COR-L47 (cell line): ENCODE data around the gene TSPOAP1.

ENCODE experiments used
- DNase-seq: peaks from one replicate; lab custom pipeline; 2025; lab: John Stamatoyannopoulos, UW

The TSPOAP1 gene

DNA sequence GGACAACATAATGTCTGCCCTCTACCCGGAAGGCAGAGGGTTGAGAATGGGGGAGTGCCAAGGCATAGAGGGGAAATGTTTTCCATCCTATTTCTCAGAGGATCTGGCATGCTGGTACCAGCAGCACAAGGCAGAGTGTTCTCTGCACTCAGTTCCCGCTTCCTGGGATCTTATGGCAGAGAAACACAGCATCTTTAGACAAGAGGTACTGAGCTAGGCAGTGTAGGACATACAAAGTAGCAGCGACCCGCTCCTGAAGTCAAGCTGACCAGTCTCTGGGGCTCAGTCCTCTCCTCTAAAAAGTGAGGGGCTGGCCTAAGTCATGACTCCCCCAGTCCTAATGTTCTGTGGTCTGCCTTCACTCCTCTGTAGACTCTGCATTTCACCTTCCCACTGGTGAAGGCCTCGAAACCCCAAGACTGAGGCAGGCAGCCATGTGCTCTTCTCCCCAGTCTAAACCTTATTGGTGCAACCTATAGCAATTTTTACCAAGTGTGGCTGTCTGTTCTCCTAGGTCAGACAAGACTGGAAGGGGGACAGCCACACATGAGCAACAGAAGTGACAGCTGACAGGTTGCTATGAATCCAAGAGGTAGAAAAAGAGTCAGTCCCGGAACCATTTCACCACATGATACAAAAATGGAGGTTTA, 11.3 kb upstream of the TSPOAP1 start:
- no peak for DNase-seq

GRCh38 chr17:58338841-58339754, 10.5 kb upstream of the TSPOAP1 start:
- no peak for DNase-seq

DNA sequence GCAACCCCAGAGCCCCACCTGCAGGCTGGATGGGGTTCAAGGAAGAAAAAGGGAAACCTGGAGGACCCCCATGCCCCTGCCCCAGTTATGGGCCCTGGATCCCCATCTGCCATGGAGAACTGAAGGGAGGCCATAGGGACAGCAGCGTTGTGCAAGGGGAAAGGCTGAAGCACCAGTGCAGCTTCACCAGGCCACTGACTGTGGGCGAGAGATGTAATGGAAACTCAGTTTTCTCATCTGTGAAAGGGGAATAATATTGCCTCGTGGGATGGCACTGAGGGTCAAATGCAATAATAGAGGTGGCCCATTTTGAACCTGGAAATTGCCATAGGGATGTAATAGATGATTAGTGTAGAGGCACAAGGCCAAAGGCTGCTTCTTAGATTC, 9.9 kb upstream of the TSPOAP1 start:
- no peak for DNase-seq

DNA sequence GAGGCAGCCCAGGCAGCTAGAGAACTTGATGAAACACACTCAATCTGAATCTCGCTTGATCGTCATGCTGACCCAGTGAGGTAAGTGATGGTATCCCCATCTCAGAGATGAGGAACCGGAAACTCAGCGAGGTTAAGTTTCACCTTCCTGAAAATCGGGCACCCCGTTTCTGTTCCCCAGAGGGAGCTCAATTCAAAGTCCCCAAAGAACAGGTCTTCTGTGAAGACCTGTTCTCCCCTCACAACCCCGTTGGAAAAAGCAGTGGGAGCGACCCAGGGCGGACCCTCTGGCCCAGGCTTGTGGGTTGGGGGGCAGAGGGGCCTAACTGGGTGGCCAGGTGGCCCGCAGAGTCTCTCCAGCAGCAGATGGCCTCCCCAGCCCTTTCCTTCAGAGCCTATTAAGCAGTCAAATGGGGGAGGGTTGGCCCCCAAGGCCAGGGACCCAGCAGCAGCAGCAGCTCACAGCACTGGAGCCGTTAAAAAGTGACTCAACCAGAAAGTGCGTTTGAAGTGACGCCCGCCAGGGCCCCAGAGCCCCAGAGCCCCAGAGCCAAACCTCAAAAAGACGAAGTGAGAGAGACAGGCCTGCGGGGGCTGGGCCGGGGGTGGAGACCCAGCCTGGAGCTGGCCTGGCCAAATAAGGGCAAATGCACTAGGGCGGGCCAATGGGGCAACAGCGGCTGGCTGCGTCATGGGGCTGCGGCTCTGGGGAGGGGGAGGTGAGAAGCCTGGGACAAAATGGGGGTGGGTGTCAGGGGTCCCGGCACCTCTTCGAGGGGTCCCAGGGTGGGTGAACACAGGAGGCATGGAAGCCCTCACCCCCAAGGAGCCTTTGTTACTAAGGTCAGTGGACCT, 9.2 kb upstream of the TSPOAP1 start:
- no peak for DNase-seq

- DNase-seq, result no peak
These were observed 8.6 kb upstream of the TSPOAP1 start for GRCh38 chr17:58337210-58337599.

DNA sequence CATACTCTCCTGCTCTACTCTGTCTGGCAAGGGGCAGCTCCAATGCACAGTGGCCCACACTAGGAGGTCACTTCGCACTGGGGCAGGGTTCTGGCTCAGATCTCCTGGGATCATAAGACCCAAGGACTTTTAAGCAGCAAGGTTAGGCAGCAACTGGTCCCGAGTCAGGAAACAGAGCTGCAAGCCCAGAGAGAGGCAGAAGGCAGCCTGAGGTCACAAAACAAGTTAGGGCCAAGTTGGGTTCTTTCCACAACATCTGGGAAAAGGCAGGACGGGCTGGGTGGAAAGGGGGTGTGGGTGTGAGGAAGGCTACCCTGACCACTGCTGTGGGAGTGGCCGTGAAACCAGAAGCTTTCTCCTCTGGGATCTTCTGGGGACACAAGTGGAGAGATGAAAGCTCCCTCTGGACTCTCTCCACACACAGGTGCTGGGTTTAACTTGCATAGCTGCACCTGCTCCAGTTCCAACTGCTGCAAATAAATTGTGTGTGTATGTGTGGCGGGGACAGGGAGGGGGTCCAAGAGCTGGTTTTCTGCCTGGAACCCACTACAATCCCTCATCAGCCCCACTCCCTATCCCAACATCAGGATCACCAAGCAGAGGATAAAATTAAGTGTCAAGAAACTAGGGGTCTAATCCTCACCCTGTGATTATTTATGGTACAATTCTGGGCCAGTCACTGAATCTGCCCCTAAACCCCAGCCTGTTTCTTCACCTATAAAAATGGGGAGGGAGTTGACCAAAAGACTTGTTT, 8.0 kb upstream of the TSPOAP1 start:
- DNase-seq, result no peak

GRCh38 chr17:58335779-58336455, 7.3 kb upstream of the TSPOAP1 start:
- no peak for DNase-seq

- no peak for DNase-seq
These were observed 6.6 kb upstream of the TSPOAP1 start for GRCh38 chr17:58335061-58335731.

GRCh38 chr17:58334661-58335060, 6.1 kb upstream of the TSPOAP1 start:
- no peak for DNase-seq

- no peak for DNase-seq
These were observed 5.7 kb upstream of the TSPOAP1 start for GRCh38 chr17:58334256-58334655.

- no peak for DNase-seq
These were observed 5.2 kb upstream of the TSPOAP1 start for GRCh38 chr17:58333736-58334207.

GRCh38 chr17:58332778-58333735, 4.5 kb upstream of the TSPOAP1 start:
- DNase-seq, result no peak

- no peak for DNase-seq
These were observed 3.5 kb upstream of the TSPOAP1 start for GRCh38 chr17:58331815-58332777.

DNA sequence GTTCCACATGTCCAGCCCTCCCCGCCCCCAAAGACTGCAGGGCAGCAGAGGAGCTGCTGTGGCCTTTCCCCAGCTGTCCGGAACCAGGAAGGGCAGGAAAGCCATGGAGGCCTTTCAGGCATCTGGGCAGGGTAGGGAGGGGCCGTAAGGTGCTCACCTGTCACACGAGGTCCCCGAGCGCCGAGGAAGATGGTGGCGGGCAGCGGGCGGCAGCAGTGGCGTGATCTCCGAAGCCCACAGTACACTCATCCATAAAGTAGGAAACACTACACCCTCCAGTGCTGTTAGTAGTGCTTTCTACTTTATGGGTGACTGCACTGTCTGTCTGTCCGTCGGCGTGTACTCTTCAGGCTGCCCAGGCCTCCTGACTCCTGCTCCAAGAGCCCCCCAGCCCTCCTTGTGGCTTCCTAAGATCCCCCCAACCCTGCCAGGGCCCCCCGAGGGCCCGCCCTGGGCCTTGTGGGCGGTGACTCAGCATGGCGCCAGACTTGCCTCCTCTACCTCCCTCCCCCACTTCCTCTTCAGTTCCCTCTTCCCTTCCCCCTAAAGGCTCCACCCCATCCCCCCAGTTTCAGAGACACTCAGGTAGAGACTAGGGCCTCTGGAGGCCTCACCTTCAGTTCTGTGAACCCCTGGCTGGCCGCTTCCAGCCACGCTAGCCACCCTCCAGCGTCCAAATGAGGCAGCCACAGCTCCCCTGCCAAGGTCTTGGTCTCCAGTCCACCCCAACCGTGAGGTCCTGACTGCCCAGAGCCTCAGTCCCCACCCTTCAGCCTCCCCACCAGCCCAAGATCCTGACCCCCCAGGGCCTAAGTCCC, 2.6 kb upstream of the TSPOAP1 start:
- no peak for DNase-seq

DNA sequence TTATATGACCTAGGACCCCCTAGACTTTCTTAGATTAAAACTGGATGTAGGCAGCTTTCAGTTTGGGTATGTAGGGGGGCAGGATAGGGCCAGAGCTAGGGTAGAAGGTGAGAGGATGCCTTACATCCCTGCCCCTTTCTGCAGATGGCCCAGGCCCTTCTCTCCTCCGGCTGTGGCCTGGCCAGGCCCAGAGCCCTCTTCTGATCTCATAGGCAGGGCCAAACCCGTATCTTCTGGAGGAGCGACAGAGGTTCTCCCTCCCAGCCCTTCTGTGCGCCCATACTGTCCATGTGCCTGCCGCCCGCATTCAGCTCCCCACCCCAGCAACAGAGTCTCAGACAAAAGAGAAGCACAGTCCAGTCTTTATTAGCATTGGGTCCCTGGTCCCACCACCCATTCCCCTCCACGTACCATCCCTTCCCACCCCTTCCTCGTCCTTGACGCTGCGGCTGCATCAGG, 2.0 kb upstream of the TSPOAP1 start:
- no peak for DNase-seq

- no peak for DNase-seq
These were observed 1.4 kb upstream of the TSPOAP1 start for GRCh38 chr17:58329810-58330537.
